ENCODE data around the gene OOSP4B. TPM values are rescaled to one million over a fixed set of nuclear protein-coding genes. Genes with fewer than 3 reads are reported as not detected.
"Not testable (repeated sequence)": the region's sequence is repeated elsewhere in the genome, so short reads cannot be mapped to it uniquely, and the experiment has no call there.

The OOSP4B gene
- total RNA-seq, 3 donors from 2014 or later = not detected

GRCh38 chr11:59999691-60000090, 17.3 kb upstream of the OOSP4B start:
- Histone ChIP-seq H3K36me3 (no peaks in the 10 kb centered on the region), H3K27ac (no peak overlapping the region), H3K27me3 (no peaks in the 10 kb centered on the region), H3K4me1 (no peaks in the 10 kb centered on the region), H3K4me3 (no peak overlapping the region), H3K9me3 (no peaks in the 10 kb centered on the region)
- intact Hi-C loops (cut with DNase I; ENCODE audit: low total_unique reads) = no loop called here
- no peak for DNase-seq (ENCODE audit: low spot score in 2 of 2)
- TF ChIP-seq CTCF (IDR thresholded peaks at IDR 0.05) (no peak), POLR2A (IDR thresholded peaks at IDR 0.05) (no peak), POLR2AphosphoS5 (IDR thresholded peaks at IDR 0.05) (no peak)

- Histone ChIP-seq H3K27me3 (no peaks in the 10 kb centered on the region), H3K4me3 (no peak overlapping the region), H3K4me1 (no peaks in the 10 kb centered on the region), H3K36me3 (no peaks in the 10 kb centered on the region), H3K9me3 (no peaks in the 10 kb centered on the region), H3K27ac (no peak overlapping the region)
- DNase-seq (ENCODE audit: low spot score in 2 of 2) = no peak
- intact Hi-C loops (cut with DNase I; ENCODE audit: low total_unique reads) = no loop called here
- TF ChIP-seq POLR2AphosphoS5 (IDR thresholded peaks at IDR 0.05) = no peak
- no peak for TF ChIP-seq POLR2A (IDR thresholded peaks at IDR 0.05)
- no peak for TF ChIP-seq CTCF (IDR thresholded peaks at IDR 0.05)
Observed at GRCh38 chr11:60003729-60004128, 13.3 kb upstream of the OOSP4B start.

GRCh38 chr11:60005360-60005759, 11.6 kb upstream of the OOSP4B start:
- no peak overlapping the region for H3K4me3 ChIP-seq
- H3K27me3 ChIP-seq = no peaks in the 10 kb centered on the region
- no peak overlapping the region for H3K27ac ChIP-seq
- DNase-seq (ENCODE audit: low spot score in 2 of 2) = no peak
- no peak for TF ChIP-seq CTCF (IDR thresholded peaks at IDR 0.05)
- TF ChIP-seq POLR2AphosphoS5 (IDR thresholded peaks at IDR 0.05) = no peak
- TF ChIP-seq POLR2A (IDR thresholded peaks at IDR 0.05) = no peak
- no peaks in the 10 kb centered on the region for H3K4me1 ChIP-seq
- intact Hi-C loops (cut with DNase I; ENCODE audit: low total_unique reads) = no loop called here
- H3K9me3 ChIP-seq = no peaks in the 10 kb centered on the region
- H3K36me3 ChIP-seq = no peaks in the 10 kb centered on the region

- Histone ChIP-seq H3K27ac (no peak overlapping the region), H3K4me1 (no peaks in the 10 kb centered on the region), H3K36me3 (no peaks in the 10 kb centered on the region), H3K27me3 (no peaks in the 10 kb centered on the region), H3K9me3 (no peaks in the 10 kb centered on the region), H3K4me3 (no peak overlapping the region)
- intact Hi-C loops (cut with DNase I; ENCODE audit: low total_unique reads) = no loop called here
- no peak for TF ChIP-seq POLR2AphosphoS5 (IDR thresholded peaks at IDR 0.05)
- no peak for TF ChIP-seq CTCF (IDR thresholded peaks at IDR 0.05)
- DNase-seq (ENCODE audit: low spot score in 2 of 2) = no peak
Observed at GRCh38 chr11:60018058-60018457, 1.1 kb downstream of the OOSP4B start.

- H3K27me3 ChIP-seq; H3K4me1 ChIP-seq; H3K27ac ChIP-seq; H3K4me3 ChIP-seq; intact Hi-C loops (cut with DNase I; ENCODE audit: low total_unique reads); H3K9me3 ChIP-seq; DNase-seq (ENCODE audit: low spot score in 2 of 2); H3K36me3 ChIP-seq: not testable (repeated sequence)
Observed at GRCh38 chr11:60020376-60020775, 3.4 kb downstream of the OOSP4B start.

GRCh38 chr11:60029015-60029632, 12.1 kb downstream of the OOSP4B start:
- H3K4me1 ChIP-seq = no peaks in the 10 kb centered on the region
- no peaks in the 10 kb centered on the region for H3K27me3 ChIP-seq
- no peak overlapping the region for H3K4me3 ChIP-seq
- H3K9me3 ChIP-seq = no peaks in the 10 kb centered on the region
- no peaks in the 10 kb centered on the region for H3K36me3 ChIP-seq
- DNase-seq (ENCODE audit: low spot score in 2 of 2) = no peak
- intact Hi-C loops (cut with DNase I; ENCODE audit: low total_unique reads) = no loop called here
- TF ChIP-seq POLR2A (IDR thresholded peaks at IDR 0.05) = no peak
- no peak for TF ChIP-seq CTCF (IDR thresholded peaks at IDR 0.05)
- TF ChIP-seq POLR2AphosphoS5 (IDR thresholded peaks at IDR 0.05) = no peak
- no peak overlapping the region for H3K27ac ChIP-seq

Data from breast epithelium (tissue), 4 donors.